GM23248 (cell line): ENCODE results near the gene LSAMP.

ENCODE experiments used
- EZH2 ChIP-seq: fragments of 200-600 bp; sonication (generic); IDR thresholded peaks from 2 replicates; pipeline ENCODE4 v1.6.1; 2018; ENCODE audit warnings: antibody characterized with exemption, mild to moderate bottlenecking; ENCODE audit not compliant: insufficient read depth, poor library complexity, severe bottlenecking
- EZH2phosphoT487 ChIP-seq: fragments of 200-600 bp; sonication (generic); IDR thresholded peaks from 2 replicates; pipeline ENCODE4 v1.6.1; 2018; ENCODE audit warnings: antibody characterized with exemption, moderate library complexity, mild to moderate bottlenecking, low read depth; ENCODE audit not compliant: insufficient read depth

GRCh38 chr3:116007000-116007399 is 438.3 kb downstream of the LSAMP start:
- TF ChIP-seq EZH2phosphoT487: no peak
- TF ChIP-seq EZH2: no peak
